CD4-positive, alpha-beta T cell treated with Interleukin-17A for 4 hours (primary cell): ENCODE data around the gene RASD2.

Experiments used
- DNase-seq: peaks from one replicate; pipeline ENCODE4 v3.0.0-alpha.2; 2020; ENCODE audit warnings: mixed read lengths

Gene RASD2

GRCh38 chr22:35587896-35588295 is 47.3 kb downstream of the RASD2 start:
- no peak for DNase-seq

- no peak for DNase-seq
Observed at GRCh38 chr22:35589071-35589755, 48.6 kb downstream of the RASD2 start.

GRCh38 chr22:35589756-35590093 is 49.1 kb downstream of the RASD2 start:
- DNase-seq: no peak

GRCh38 chr22:35590634-35591295 is 50.1 kb downstream of the RASD2 start:
- no peak for DNase-seq

- DNase-seq: no peak
Observed at GRCh38 chr22:35591714-35592417, 51.2 kb downstream of the RASD2 start.

- DNase-seq: no peak
Observed at GRCh38 chr22:35592418-35592967, 51.9 kb downstream of the RASD2 start.

GRCh38 chr22:35593071-35593890 is 52.6 kb downstream of the RASD2 start:
- no peak for DNase-seq

GRCh38 chr22:35593891-35594470 is 53.4 kb downstream of the RASD2 start:
- DNase-seq: no peak

- no peak for DNase-seq
Observed at GRCh38 chr22:35594686-35595085, 54.1 kb downstream of the RASD2 start.

GRCh38 chr22:35596821-35597220 is 56.2 kb downstream of the RASD2 start:
- DNase-seq: no peak

- DNase-seq: no peak
Observed at GRCh38 chr22:35597692-35598395, 57.2 kb downstream of the RASD2 start.

- no peak for DNase-seq
Observed at GRCh38 chr22:35598396-35598710, 57.7 kb downstream of the RASD2 start.

- DNase-seq: no peak
Observed at GRCh38 chr22:35599364-35599763, 58.7 kb downstream of the RASD2 start.

- no peak for DNase-seq
Observed at GRCh38 chr22:35600476-35600875, 59.8 kb downstream of the RASD2 start.

- DNase-seq: no peak
Observed at GRCh38 chr22:35601013-35601580, 60.5 kb downstream of the RASD2 start.

- DNase-seq: no peak
Observed at GRCh38 chr22:35601743-35602615, 61.3 kb downstream of the RASD2 start.
